NCI-H1105 treated with DMSO at 0.1 percent for 48 hours (cell line): Measurements from ENCODE around the gene AMER3.

ENCODE experiments used
- DNase-seq: peaks from one replicate; lab custom pipeline; 2025; lab: John Stamatoyannopoulos, UW

Gene AMER3

DNA sequence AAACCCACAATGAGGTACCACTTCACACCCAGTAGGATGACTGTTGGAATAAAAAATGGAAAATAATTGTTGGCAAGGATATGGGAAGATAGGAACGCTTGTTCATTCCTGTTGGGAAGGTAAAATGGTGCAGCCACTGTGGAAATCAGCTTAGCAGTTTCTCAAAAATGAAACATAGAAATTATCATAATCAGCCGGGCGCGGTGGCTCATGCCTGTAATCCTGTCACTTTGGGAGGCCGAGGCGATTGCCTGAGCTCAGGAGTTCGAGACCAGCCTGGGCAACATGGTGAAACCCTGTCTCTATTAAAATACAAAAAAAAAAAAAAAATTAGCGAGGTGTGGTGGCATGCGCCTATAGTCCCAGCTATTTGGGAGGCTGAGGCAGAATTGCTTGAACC lies 23.4 kb downstream of the AMER3 start:
- no peak for DNase-seq

DNA sequence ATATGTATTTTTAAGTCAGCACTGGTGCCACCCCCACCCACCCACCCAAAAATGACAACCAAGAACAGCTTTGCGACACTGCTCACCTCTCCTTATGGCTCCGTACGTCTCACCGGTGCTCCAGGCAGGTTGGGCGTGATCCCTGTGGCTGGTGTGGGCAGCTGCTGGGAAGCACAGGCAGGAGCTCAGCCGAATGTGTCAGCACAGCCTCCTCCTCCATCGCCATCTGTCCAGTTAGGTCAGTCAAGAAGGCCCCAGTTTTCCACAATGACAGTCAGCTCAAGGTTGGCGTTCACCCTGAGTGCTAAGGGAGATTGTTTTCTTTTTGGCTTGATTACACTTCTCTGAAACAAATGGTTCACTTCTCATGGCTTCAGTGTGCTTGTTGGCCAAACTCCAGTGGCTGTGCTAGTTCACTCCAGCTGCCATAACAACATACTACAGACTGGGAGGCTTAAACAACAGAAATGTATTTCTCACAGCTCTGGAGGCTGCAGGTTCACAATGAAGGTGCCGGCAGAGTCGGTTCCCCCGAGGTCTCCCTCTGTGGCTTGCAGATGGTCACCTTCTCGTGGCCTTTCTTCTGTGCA lies 30.2 kb downstream of the AMER3 start:
- DNase-seq: no peak

- no peak for DNase-seq
These were observed 30.7 kb downstream of the AMER3 start for GRCh38 chr2:130786076-130786475.

DNA sequence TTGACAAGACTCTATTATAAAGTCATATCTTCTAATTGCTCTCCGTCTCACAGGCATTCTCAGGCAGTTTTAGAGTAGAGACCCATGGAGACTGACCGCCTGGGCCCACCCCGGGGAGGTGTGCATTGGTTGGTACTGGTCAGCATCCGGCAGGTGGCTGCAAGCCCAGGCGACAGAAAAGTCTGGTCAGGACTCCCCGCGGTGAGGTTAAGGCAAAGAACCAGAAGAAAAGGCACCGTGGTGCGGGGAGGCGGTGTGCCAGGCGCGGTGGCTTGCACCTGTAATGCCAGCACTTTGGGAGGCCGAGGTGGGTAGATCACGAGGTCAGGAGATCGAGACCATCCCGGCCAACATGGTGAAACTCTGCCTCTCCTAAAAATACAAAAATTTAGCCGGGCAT lies 32.5 kb downstream of the AMER3 start:
- no peak for DNase-seq

- DNase-seq: no peak
These were observed 35.0 kb downstream of the AMER3 start for GRCh38 chr2:130790312-130790711.

DNA sequence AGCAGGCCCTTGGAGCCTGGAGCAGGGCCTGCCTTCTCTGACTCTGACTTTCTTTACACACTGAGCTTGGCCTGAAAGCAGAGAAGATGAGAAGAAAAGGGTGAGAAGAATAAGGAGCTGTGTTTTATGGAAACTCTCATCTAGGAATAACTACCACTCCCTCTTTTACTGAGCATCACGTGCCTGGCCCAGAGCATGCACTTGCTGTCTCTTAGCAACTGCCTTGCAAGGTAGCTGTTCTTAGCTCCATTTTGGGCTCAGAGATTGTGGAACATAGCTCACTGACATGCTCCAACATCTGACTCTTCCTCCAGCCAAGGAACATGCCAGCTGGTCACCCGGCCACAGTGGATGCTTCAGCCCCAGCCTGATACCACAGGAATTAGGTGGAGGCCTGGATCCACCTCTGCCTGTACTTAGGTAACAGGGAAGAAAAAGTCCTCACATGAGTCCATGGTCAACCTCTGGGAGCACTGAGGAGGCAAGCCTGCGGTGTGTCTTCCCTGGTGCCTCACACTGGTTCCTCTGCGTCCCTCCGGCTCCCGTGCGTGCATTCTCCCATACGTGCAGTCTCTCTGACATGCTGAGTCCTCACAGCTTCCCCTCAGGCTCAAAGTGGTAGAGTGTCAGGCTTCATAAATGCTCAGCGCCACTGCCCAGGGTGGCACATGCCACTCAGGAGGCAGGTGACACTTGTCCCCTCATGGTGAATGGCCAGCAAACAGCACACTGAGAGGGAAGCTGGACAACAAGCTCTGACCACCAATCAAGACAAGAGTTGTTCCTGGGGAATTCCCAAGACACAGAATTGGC lies 35.7 kb downstream of the AMER3 start:
- DNase-seq: no peak

DNA sequence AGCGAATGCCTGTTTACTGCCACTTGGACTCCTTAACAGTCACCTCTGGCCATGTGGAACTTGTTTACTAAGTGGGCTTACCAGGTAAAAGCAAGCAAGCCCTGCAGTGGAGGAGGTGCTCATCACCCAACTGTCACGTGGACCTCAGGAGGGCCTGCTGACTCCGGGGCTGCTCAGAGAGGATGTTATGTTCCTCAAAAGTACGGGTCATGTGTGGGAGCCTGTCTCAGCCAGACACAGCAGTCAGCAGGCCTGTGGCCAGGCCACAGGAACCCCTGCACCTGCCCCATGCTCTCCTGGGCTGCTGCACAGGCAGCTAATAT lies 36.2 kb downstream of the AMER3 start:
- DNase-seq: no peak

DNA sequence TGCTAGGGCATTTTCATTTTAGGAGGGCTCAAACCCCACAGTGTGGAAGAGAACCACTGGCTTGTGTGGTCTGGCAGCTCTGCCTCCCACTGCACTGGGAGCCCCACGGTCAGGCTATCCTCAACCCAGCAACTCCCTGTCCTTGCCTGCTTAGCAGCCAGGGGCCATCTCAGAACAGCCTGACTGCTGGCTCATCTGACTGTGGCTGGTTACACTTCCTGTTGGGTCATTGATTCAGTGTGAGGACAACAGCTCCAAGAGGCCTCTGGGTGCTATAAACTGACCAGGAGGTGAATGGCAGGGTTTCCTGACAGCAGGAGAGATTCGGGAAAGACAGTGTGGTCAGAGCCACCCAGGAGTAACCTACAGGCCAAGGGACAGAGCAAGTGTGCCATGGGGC lies 40.1 kb downstream of the AMER3 start:
- DNase-seq: no peak

GRCh38 chr2:130796290-130796689 lies 41.0 kb downstream of the AMER3 start:
- DNase-seq: no peak

- DNase-seq: peak; percentile 75
These were observed 42.4 kb downstream of the AMER3 start for GRCh38 chr2:130797493-130798435.

GRCh38 chr2:130798472-130799218 lies 43.3 kb downstream of the AMER3 start:
- peak; percentile 74 for DNase-seq

DNA sequence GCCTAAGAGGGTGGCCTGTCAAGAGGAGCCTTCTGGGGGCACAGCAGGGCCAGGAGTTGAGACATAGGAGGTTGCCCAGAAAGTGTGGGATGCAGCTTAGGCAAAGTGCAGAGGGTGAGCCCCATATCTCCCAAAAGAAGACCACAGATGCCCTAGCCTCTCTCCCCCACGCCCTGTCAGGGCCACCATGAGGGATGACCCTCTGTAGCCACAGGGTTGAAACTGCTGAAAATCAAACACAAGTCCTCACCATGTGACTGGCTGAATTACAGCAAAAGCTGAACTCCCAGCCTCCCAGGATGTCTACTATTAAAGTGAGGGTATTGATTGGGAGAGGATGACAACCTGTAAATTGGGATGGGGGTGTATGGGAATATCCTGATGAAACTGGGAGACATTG lies 44.0 kb downstream of the AMER3 start:
- DNase-seq: no peak

DNA sequence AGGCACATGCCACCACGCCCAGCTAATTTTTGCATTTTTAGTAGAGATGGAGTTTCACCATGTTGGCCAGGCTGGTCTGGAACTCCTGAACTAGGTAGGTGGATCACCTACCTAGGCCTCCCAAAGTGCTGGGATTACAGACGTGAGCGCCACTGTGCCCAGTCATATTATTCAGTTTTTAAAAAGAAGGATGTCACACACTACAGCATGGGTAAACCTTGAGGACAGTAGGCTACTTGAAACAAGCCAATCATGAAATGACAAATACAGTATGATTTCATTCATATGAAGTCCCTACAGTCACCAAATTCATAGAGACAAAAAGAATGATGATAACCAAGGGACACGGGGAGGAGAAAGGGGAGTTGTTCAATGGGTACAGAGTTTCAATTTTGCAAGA lies 50.3 kb downstream of the AMER3 start:
- DNase-seq: no peak

DNA sequence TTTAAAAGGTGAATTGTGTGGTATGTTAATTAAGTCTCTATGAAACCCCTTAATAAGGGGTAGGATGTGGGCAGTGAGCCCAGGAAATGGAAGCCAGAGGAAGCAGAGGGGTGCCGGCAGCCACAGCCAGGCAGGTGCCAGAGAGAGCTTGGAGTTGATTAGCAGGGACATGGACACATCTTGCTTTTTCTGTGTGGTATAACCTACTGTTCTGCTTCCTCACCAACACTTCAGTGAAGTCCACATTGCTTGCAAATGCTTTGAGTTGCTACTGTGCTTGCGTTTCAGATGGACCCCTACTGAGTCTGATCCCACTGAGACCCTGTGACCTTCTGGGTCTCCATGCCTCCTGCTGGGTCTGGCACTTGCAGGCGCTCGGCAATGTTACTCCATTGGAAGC lies 51.0 kb downstream of the AMER3 start:
- DNase-seq: peak; percentile 36

DNA sequence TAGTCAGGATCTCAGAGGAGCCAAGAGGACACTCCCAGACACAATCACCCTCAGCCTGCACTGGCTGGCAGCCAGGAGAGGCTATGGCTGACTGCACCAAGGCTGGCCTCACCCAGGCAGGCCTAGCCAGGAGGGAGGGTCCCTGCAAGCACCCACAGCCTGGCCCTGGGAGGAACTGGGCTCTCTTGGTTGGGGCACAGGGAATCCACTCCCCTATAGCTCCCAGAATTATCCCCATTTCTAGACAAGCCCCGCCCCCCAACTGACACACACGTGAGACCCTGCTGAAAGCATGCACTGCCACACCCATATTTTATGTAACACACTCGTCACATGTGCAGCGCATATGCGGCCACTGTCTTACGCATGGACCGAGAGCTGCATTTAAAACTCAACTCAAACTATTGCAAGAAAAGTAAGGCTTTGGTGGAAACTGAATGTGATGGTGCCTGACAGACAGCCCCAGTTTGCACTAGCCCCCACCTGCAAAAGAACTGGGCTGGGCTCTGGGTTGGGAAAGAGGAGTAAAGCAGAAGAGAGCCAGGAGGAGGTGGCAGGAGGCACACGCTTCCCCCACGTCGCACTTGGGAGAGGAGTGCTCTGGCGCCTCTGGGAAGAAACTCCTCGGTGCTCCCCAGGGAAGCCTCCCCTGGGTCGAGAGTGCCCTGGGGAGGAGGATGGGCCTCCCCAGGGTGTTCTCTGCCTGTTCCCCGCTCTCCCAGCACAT lies 52.5 kb downstream of the AMER3 start:
- peak; percentile 29 for DNase-seq

GRCh38 chr2:130808482-130809268 lies 53.3 kb downstream of the AMER3 start:
- no peak for DNase-seq

DNA sequence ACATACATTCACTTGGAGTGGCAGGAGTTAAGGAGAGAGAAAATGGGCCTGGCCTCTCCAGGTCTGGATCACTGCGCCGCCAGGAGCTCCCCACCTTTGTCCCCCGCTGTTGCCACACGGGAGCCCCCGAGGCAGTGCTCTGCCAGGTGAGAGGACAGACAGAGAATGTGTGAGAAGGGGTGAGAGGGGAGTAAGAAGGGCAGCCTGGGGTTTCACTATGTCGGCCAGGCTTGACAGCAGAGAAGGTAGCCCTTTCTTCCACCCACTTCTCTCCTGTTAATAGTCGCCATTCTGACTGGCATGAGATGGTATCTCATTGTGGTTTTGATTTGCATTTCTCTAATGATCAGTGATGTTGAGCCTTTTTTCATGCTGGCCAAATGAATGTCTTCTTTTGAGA lies 55.1 kb downstream of the AMER3 start:
- DNase-seq: no peak

GRCh38 chr2:130813722-130814121 lies 58.4 kb downstream of the AMER3 start:
- DNase-seq: no peak

DNA sequence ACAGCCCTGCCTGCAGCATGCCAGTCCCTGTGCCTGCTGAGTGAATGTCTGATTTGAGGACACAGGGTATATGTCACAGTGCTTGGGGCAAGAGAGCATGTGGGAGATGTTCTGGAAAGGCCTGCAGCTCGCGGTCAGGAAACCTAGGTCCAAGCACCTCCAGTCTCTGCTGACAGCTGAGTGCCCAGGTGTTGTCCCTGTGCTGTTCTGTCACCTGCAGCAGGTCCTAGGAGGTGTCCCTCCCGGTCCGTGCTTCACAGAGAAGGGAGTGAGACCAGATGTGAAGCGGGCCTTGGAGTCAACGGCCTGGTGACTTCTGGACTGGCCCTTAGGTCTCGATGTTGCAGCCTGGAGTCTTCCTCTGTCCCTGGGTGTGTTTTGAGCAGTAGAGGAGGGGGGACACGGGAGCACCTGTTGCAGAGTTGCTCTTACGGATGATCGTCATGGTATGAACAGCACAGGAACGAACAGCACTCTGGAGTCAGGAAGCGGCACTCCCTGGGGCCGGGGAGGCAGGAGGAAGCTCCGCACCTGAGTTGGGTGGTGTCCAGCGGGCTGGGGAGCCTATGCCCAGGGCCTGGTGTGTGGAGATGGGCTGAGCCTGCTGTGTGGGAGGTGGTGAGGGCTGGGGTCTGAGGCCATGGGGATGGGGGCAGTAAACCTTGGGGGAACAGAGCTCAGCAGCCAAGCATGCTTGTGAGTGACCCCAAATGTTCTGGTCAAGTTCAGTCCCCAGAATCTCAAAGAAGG lies 59.8 kb downstream of the AMER3 start:
- DNase-seq: no peak
